ENCODE measurements around the gene MIA2.
"Not testable (repeated sequence)": the region's sequence is repeated elsewhere in the genome, so short reads cannot be mapped to it uniquely, and the experiment has no call there.

The MIA2 gene

DNA sequence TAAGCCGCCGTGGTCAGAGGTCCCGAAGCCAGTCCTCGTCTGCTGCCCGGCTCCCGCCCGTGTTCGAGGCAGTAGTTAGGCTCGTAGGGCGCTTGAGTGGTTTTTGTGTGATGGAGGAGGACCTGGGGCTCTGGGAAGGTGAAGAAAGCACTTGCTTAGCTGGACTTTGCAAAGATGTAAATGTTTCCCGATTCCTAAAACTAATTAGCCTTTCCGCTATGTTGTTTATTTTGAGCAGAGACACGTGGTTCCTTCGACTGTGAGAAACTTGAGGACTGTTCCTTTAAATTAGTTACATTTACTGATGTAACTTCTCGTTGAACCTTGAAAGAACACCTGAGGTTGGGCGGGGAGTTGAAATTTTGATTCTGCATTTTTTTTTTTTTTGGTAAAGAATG is 33.9 kb downstream of the MIA2 start:
- DNase-seq (ENCODE audit: low read depth), result no peak

DNA sequence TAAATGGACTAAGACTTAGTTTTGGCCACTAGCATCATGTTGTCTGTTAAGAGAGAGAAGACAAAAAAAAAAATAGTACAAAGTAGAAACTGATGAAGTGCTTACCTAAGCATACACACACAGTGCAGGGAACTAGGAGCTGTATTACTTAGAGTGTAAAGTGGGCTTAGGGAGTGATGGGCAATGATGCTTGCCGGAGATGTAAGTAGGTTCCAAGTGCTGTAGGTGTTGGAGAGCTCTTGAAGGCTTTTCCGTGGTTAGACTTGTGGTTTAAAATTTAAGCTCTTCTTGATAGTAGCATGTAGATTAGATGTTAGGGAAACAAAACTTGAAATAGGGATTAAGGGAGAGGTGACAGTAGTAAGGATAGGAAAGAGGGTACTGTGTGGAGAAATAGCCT is 34.7 kb downstream of the MIA2 start:
- DNase-seq (ENCODE audit: low read depth), result no peak

DNA sequence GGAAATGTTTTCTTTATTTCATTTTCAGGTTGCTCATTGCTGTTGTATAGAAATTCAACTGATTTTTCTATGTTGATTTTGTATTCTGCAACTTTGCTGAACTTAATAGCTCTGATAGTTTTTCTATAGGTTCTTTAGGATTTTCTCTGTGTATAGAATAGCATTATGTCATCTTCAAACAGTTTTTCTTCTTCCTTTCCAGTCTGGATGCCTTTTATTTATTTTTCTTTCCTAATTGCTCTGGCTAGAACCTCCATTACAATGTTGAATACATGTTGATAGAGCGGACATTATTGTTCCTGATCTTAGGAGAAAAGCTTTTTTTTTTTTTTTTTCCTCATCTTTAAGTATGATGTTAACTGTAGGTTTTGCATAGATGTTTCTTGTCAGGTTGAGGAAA is 39.2 kb downstream of the MIA2 start:
- no peak for DNase-seq (ENCODE audit: low read depth)

DNA sequence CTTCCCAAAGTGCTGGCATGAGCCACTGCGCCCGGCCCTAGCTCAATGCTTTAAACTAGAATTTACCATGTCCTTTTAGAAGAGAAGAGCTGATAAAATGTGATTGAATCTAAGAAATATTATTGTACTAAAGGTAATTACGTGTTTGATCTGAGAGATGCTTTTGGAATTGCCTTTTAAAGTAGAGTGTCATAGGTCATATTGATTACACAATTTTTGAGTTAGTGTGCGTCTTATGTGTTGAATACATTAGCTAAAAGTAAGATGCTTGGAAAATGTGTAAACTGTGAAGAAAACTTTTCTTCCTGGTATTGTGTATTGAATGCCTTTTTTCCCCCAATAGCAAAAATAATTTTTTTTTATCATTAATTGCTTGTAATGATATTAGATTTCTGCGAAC is 41.7 kb downstream of the MIA2 start:
- no peak for DNase-seq (ENCODE audit: low read depth)

DNA sequence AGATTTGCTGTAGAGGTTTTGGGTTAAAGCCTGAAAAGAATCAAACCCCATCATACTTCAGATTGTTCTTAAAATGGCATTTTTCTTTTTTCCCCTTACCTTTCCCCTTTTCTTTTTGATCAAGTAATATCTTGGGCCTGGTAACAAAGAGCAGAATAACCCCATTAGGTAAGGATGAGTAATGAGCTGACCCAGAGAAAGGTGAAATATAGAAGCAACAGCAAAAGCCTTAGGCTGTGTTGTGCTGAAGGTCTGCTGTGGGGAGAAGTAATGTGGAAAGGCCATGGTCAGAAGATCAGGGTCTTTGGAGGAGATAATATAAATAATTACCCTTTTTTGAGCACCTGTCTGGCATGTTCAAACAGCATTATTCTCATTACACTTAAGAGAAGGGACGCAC is 42.3 kb downstream of the MIA2 start:
- DNase-seq (ENCODE audit: low read depth), result no peak

DNA sequence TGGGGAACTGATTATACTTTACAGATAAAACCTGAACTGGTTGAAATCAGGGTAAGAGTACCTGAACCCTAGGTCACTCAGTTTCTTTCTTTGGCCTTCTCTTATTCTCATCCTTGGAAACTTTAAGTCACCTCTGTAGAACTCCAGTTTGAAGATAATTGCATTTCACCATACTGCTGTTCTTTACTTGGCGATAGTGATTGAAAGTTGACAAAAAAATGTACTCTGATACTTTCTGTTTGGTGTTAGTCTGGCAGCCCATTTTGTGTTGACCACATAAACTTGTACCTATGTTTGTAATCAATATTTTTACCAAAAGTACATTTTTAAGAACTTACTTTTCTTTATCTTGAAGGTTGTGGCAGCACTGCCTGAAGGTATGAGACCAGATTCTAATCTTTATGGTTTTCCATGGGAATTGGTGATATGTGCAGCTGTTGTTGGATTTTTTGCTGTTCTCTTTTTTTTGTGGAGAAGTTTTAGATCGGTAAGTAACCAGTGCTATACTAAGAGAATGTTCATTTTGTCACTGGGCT is 42.9 kb downstream of the MIA2 start:
- no peak for DNase-seq (ENCODE audit: low read depth)

DNA sequence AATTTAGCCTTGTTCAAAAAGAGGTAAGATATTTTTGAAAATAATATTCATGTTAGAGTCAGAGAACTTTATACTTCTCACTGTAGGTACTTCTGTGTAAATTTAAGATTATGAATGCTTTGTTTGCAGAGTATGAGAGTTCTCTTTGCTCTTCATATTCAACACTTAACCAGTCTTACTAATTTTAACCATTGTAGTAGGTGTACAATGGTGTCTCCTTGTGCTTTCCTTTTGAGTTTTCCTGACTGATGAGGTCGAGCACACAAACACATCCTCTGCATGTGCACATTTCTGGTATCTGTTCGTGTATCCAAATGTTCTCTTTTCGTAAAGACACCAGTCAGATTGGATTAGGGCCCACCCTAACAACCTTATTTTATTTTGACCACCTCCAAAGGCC is 45.8 kb downstream of the MIA2 start:
- DNase-seq (ENCODE audit: low read depth), result no peak

DNA sequence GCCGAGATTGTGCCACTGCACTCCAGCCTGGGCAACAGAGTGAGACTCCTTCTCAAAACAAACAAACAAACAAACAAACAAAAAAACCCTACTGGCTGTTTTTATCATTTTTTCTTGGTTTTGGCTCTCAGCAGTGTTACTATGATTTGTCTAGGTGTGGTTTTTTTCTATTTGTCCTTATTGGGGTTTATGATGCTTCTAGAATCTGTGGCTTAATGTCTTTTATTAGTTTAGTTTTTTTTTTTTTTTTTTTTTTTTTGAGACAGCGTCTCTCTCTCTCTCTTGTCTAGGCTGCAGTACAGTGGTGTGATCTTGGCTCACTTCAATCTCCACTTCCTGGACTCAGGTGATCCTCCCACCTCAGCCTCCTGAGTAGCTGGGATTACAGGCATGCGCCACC is 47.0 kb downstream of the MIA2 start:
- not testable (repeated sequence) for DNase-seq (ENCODE audit: low read depth)

DNA sequence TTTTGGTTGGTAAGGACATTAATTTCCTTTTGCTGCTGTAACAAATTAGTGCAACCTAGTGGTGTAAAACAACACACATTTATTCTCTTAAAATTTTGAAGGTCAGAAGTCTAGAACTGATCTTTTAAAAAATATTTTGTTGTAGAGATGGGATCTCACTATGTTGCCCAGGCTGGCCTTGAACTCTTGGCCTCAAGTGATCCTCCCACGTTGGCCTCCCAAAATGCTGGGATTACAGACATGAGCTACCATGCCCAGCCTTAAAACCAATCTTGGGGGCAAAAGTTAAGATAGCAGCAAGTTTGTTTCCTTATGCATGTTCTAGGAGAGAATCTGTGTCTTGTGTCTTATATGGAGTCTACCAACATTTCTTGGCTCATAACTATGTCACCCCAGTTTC is 55.8 kb downstream of the MIA2 start:
- no peak for DNase-seq (ENCODE audit: low read depth)

DNA sequence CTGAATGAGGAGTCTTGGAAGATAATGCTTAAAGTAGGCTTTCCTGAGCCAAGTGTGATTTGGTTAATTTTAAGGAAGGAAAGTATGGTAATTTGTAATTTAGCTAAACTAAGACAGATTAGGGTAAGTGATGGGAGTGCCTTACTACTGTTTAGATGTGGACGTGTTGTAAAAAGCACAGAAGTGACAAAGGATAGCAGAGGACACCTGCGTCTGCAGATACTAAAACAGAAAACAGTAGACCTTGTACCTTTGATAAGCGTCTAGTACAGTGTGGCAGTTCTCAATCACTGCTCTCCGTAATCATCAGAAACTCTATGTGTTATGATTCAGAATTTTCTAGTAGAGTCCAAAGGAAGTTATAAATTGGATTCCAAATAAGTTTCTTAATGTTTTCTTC is 58.0 kb downstream of the MIA2 start:
- DNase-seq (ENCODE audit: low read depth), result no peak

DNA sequence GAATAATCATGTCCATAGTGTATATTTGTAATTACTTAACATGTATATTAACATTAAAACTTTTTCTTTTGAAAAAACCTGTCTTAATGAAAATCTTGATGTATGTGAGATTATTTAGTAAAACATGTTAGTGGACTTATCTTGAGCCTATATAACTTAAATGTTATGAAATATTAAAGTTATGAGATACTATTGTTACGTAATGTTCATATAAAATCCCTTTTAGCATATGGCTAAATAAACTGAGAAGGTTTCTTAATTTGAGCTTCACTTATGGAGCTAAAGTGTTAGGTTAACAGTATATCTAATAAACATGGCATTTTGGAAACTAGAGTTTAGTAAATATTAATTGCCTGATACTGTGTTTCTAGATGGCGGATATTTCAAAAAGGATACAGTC is 59.9 kb downstream of the MIA2 start:
- no peak for DNase-seq (ENCODE audit: low read depth)

DNA sequence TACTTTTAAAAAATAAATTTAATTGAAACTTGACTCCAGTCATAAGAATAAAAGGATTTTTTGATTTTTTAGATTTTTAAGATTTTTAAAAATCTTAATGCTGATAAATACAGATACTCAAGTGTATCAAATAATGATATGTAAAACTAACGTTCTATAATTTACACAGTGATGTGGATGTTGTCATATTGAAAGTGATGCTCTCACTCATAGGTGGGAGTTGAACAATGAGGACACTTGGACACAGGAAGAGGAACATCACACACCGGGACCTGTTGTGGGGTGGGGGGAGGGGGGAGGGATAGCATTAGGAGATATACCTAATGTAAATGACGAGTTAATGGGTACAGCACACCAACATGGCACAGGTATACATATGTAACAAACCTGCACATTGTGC is 66.7 kb downstream of the MIA2 start:
- not testable (repeated sequence) for DNase-seq (ENCODE audit: low read depth)

DNA sequence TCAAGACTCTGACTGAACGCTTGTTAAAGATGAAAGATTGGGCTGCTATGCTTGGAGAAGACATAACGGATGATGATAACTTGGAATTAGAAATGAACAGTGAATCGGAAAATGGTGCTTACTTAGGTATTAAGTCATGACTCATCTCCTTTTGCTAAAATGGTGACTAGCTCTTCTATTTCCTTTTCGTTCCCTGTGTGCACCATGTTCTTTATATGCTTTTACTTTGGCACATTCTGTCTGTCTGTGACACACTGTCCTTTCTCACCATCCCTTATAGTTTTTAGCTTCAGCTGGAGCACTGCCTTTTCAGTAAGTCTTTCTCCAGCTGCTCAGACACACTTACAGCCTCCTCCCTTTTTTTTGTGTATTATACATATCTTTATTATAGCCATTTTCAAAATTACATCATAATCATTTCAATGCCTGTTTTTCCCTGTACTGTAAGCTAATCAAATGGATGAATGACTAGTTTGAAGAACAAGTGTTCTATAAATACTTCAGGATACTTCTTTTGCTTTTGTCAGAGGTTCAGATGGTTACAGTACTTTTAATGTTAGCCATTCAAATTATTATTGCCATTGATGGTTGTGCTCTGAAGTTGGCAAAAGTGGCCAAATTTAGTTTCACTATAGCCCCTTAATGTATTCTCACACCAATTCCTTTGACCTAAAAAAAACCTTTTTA is 68.6 kb downstream of the MIA2 start:
- no peak for DNase-seq (ENCODE audit: low read depth)

DNA sequence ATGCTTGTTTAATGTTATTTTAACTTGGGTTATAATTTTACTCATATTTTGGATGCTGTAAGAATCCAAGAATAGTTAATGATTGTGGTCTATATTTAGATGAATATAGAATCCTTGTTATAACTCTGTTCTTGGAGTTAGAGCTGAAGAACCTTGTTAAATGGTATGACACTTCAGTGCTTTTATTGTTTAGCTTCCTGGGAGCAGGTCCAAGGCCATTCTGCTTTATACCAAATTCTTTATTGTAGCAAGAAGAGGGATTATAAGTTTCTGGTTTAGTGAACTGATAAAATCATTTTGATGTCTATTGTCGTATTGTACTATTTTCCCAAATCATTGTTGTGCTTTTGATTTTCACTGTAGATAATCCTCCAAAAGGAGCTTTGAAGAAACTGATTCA is 69.4 kb downstream of the MIA2 start:
- no peak for DNase-seq (ENCODE audit: low read depth)

DNA sequence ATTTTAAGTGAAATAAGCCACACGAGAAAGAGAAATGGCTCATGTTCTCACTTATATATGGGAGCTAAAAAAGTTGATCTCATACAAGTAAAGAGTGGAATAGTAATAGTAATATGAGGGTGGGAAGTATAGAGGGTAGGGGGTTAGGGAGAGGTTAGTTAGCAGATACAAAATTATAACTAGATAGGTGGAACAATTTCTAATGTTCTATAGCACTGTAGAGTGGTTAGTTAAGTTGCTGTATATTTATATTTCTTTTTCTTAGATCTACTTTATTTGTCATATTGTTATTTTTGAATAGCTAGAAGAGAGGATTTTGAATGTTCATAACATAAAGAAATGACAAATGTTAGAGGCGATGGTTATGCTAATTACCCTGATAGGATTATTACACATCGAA is 74.1 kb downstream of the MIA2 start:
- DNase-seq (ENCODE audit: low read depth), result no peak

DNA sequence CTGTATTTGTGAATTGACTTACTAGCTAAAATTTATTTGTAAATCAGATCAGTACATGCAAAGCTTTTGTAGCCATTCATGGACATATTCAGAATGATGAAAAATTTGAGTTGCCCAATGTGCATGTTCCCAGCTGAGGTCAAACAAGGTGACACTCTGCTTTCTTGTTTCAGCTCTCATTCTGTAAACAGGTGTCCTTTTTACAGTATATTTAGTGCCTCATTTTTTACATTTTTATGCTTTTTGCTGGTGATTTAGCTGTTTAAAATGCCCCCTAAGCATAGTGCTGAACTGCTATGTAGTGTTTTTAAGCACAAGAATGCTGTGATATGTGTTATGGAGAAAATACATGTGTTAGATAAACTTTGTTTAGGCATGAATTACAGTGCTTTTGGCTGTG is 76.3 kb downstream of the MIA2 start:
- no peak for DNase-seq (ENCODE audit: low read depth)

DNA sequence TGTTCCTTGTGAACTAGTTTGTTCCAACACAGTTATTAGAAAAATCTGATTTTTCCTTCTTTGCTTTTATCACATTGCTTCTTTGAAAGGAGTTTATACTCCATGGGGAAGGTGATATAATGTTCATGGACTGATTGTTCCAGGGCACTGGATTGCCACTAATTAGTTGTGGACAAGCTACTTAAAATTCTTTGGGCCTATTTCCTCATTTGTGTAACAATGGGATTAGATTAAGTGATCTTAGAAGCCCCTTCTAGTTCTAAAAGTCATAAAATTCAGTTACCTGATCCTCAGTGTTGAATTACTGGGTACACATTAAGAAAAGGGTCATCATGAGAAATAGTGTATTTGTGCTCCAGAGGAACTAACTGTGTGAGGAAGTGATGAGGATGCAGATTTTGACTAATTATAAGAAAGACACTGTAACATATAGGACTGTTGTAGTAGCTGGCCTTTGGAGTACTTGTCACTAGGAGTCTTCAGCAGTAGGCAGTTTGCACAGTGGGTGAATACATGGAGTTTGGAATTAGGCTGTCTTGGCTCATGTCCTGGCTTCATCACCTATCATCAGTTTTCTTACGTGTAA is 82.2 kb downstream of the MIA2 start:
- DNase-seq (ENCODE audit: low read depth), result no peak

DNA sequence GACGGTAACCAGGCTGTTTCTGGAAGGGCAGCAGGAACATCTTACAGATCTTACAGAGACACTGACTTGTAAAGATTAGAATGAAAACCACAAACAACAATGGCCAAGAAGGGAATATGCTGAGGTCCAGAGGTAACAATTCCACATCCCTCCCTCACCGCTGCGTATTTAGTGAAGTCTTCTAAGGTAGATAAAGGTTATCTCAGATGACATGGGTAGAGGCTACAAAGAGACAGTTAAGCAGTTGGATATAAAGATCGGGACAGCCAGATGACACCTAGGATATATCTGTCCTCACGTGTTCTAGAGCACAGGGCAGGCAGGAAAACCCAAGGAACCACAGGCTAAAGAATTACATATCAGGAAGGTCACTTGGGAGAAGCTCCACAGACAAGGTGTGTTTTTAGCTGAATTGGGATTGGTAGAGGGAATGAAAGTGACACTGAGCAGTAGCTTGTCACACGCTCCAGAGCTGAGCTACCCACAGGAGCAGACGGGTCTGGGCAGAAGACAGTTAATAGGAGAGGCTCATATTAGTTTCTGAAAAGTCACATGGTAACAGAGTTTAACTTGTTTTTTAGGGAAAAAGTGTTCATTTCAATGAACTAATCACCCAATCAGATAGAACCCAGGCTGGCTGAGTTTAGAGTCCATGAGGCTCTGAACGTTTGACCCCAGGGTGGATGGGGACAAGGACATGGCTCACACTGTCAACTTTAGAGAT is 83.3 kb downstream of the MIA2 start:
- no peak for DNase-seq (ENCODE audit: low read depth)

DNA sequence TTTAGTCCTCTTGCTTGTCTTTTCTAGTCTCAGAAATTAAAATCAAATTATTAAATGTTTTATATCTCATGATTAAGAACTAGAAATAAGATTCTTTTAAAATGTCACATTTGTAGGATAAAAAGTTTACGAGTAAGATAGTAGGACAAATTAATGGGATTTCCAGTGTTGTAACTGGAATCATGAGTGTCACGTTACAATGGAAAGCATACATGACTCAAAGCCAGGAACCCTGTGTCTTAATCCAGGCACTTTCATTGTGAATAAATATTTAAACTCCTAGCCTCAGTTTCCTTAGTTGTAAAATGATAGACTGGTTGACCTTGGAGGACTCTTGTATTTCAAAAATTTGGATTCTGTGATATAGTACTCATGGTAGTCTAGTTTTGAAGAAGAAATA is 84.9 kb downstream of the MIA2 start:
- no peak for DNase-seq (ENCODE audit: low read depth)

DNA sequence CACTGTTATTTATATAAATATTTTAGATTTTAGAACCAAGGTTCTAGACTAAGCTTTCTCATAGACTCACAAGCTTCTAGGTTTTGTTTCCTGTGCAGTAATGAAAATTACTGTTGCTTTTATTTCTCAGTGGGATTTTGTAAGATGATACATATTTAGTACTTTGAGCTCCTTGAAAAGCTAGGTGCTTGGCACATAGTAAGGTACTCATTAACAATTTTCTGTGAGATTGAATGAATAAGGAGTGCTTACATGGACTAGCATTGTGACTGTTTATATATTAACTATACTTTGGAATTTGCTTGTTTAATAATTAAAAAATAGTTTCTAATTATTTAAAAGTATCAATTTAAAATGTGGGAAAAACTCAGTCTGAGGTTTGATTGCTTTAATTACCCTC is 85.7 kb downstream of the MIA2 start:
- DNase-seq (ENCODE audit: low read depth), result no peak

DNA sequence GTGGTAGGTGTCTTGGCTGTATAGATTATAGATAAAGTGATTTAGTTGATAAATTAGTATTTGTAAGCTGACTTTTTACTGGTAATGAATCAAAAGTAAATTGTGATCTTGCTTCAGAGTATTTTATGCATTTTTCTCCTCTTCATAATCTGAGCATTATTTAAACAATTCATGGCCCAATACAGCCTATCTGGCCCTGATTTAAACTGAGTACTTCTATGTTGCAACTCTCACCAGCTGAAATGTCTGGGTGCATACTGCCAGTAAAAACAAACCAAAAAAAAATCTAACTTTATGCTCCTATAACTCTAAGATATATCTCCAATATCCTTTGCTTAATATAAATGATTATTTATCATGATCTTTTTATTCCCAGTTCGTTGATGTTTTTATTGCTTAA is 86.6 kb downstream of the MIA2 start:
- DNase-seq (ENCODE audit: low read depth), result no peak

DNA sequence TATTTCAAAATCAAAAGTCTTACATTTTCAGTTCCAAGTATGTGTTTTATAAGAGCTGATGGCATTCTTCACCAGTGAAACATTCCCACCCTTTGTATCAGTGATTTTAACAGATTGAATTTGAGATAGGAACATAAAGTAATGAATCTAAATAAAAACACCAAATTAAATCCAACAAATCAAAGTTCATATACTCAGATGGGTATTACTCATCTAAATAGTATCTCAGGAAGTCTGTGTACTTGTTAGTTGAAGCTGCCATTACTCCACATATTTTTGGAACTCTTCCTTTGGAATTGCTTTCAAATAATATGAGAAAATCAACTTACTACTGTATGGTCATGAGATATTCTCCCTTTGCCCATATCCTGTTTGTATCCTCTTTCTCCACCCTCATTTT is 89.1 kb downstream of the MIA2 start:
- no peak for DNase-seq (ENCODE audit: low read depth)

DNA sequence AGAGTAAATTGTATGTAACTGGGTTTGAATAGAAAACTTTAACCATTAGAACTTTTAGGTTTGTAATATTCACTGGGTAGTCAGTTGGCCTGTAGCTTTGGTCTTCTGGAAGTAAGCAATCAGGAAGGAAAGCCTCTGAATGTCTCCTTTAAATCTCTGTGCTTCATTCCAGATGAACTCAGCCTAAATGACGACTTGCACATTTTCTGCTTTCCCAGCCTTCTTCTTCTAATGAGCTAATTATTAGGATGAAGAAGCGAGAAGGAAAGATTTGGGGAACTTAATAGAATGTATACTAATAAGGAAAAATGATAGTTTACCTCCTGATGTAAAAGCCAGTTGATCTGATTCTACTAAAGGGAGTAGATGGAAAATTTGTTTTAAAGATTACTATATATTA is 90.4 kb downstream of the MIA2 start:
- no peak for DNase-seq (ENCODE audit: low read depth)

DNA sequence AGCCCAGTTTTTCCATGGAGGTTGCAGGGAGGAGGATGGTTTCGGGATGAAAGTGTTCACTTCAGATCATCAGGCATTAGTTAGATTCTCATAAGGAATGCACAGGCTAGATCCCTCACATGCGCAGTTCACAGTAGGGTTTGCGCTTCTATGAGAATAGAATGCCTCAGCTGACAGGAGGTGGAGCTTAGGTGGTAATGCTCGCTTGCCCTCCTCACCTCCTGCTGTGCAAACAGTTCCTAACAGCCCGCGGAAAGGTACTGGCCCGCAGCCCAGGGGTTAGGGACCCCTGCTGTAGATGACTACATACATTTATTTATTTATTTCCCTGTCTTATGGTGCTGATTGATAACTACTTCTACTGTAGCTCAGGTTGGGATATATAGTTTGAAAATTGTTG is 105.3 kb downstream of the MIA2 start:
- DNase-seq (ENCODE audit: low read depth), result no peak
